ENCODE data around the gene HELB.

Gene HELB

DNA sequence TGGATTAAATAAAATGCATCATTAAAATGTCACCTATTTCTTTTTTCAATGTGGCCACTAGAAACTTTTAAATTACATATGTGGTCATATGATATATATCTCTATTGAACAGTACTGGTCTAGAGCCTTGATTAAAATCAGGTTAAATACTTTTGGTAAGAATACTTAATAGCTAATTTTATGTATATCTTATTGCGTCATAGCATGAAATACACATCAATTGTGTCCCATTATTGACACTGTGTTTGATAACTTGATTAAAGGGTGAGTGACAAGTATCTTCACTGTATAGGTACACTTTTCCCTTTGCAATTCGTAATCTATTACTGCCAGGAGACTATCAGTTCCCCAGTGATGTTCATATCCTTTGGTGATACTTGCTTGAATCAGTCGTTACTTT, 4.4 kb upstream of the HELB start:
- TF ChIP-seq FOXP2 (optimal IDR thresholded peaks at IDR 0.05; ENCODE audit: borderline replicate concordance, extremely low read depth, extremely low read length, insufficient read depth) = no peak
- no peak for TF ChIP-seq SIN3A (IDR thresholded peaks at IDR 0.05; ENCODE audit: borderline replicate concordance, insufficient read depth, low read length)
- TF ChIP-seq, protein P1, sequence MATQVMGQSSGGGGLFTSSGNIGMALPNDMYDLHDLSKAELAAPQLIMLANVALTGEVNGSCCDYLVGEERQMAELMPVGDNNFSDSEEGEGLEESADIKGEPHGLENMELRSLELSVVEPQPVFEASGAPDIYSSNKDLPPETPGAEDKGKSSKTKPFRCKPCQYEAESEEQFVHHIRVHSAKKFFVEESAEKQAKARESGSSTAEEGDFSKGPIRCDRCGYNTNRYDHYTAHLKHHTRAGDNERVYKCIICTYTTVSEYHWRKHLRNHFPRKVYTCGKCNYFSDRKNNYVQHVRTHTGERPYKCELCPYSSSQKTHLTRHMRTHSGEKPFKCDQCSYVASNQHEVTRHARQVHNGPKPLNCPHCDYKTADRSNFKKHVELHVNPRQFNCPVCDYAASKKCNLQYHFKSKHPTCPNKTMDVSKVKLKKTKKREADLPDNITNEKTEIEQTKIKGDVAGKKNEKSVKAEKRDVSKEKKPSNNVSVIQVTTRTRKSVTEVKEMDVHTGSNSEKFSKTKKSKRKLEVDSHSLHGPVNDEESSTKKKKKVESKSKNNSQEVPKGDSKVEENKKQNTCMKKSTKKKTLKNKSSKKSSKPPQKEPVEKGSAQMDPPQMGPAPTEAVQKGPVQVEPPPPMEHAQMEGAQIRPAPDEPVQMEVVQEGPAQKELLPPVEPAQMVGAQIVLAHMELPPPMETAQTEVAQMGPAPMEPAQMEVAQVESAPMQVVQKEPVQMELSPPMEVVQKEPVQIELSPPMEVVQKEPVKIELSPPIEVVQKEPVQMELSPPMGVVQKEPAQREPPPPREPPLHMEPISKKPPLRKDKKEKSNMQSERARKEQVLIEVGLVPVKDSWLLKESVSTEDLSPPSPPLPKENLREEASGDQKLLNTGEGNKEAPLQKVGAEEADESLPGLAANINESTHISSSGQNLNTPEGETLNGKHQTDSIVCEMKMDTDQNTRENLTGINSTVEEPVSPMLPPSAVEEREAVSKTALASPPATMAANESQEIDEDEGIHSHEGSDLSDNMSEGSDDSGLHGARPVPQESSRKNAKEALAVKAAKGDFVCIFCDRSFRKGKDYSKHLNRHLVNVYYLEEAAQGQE (IDR thresholded peaks at IDR 0.05; ENCODE audit: insufficient read depth in 1 of 2, low read depth in 2 of 2, low read length in 2 of 2) = no peak
- no peak for TF ChIP-seq POLR2AphosphoS5 (IDR thresholded peaks at IDR 0.05; ENCODE audit: low read depth, low read length)
- TF ChIP-seq TAF1 (IDR thresholded peaks at IDR 0.05; ENCODE audit: borderline replicate concordance, insufficient read depth, low read length) = no peak

DNA sequence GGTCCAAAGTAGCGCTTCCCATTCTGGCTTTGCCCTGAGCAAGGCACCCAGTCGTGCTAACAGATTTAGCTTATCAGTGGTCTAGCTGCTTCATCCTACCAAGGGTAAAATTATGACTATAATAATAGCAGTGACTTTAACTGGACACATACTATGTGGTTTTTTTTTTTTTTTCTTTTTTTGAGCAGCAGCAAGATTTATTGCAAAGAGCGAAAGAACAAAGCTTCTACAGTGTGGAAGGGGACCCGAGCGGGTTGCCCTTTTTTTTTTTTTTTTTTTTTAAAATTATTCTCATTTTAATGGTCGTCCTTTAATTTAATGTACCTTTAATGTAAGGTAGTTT, 505 bp downstream of the HELB start:
- no peak for TF ChIP-seq FOXP2 (optimal IDR thresholded peaks at IDR 0.05; ENCODE audit: borderline replicate concordance, extremely low read depth, extremely low read length, insufficient read depth)
- TF ChIP-seq POLR2AphosphoS5 (IDR thresholded peaks at IDR 0.05; ENCODE audit: low read depth, low read length) = no peak
- TF ChIP-seq TAF1 (IDR thresholded peaks at IDR 0.05; ENCODE audit: borderline replicate concordance, insufficient read depth, low read length) = no peak
- no peak for TF ChIP-seq SIN3A (IDR thresholded peaks at IDR 0.05; ENCODE audit: borderline replicate concordance, insufficient read depth, low read length)

DNA sequence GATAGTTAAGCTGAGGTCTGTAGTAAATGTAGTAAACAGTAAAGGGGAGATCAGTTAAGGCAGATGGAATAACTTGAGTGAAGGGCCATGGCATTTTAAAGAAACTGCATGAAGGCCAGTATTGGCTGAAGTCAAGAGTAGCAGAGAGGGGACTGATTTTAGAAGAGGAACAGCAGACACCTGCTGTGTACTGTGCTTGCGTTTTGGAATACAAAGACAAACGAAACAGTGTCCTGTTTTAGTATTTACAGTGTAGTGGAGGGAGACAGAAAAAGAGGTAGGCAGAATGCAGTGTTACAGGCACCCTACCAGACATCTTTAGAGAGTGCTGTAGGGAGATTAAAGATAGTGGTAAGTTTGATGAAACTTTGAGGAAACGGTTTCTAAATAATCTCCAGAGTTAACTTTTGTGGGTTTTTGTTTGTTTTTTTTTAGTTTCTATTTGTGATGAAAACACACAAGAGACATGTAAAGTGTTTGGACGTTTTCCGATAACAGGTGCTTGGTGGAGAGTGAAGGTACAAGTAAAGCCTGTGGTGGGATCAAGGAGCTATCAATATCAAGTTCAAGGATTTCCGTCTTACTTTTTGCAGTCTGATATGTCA, 2.1 kb downstream of the HELB start:
- TF ChIP-seq FOXP2 (optimal IDR thresholded peaks at IDR 0.05; ENCODE audit: borderline replicate concordance, extremely low read depth, extremely low read length, insufficient read depth) (no peak), POLR2AphosphoS5 (IDR thresholded peaks at IDR 0.05; ENCODE audit: low read depth, low read length) (no peak), TAF1 (IDR thresholded peaks at IDR 0.05; ENCODE audit: borderline replicate concordance, insufficient read depth, low read length) (no peak), SIN3A (IDR thresholded peaks at IDR 0.05; ENCODE audit: borderline replicate concordance, insufficient read depth, low read length) (no peak)
- TF ChIP-seq, protein P1 (IDR thresholded peaks at IDR 0.05; ENCODE audit: insufficient read depth in 1 of 2, low read depth in 2 of 2, low read length in 2 of 2) = no peak

DNA sequence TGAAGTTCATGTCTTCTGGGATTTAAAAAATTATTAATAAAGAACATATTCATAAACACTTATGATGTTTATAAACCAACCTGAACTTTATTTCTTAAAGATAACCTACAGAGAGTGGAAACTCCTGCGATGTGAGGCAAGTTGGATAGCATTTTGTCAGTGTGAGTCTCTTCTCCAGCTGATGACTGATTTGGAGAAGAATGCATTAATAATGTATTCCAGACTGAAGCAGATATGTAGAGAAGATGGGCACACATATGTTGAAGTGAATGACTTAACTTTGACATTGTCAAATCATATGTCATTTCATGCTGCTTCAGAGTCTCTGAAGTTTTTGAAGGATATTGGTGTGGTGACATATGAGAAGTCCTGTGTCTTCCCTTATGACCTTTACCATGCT, 7.3 kb downstream of the HELB start:
- TF ChIP-seq FOXP2 (optimal IDR thresholded peaks at IDR 0.05; ENCODE audit: borderline replicate concordance, extremely low read depth, extremely low read length, insufficient read depth) = no peak
- TF ChIP-seq SIN3A (IDR thresholded peaks at IDR 0.05; ENCODE audit: borderline replicate concordance, insufficient read depth, low read length) = no peak

DNA sequence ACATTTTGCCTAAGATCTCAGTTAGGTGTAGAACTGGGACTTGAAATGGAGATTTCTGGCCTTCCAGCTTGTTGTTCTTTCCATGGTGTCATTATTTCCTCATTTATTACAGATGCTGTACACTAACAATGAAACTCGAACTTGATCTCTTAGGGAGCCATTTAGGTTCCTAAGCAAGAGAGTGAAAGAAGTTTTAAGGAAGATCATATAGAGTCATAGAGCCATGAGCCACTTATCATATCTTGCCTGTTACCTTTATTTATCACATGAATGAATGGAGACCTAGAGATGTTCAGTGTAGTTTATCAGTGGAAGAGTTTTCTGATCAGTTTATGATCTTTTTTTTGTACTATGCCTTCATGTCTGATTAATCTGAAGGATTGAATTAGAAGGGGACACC, 9.9 kb downstream of the HELB start:
- TF ChIP-seq POLR2AphosphoS5 (IDR thresholded peaks at IDR 0.05; ENCODE audit: low read depth, low read length) (no peak), FOXP2 (optimal IDR thresholded peaks at IDR 0.05; ENCODE audit: borderline replicate concordance, extremely low read depth, extremely low read length, insufficient read depth) (no peak), SIN3A (IDR thresholded peaks at IDR 0.05; ENCODE audit: borderline replicate concordance, insufficient read depth, low read length) (no peak), TAF1 (IDR thresholded peaks at IDR 0.05; ENCODE audit: borderline replicate concordance, insufficient read depth, low read length) (no peak)
- TF ChIP-seq, protein P1 (IDR thresholded peaks at IDR 0.05; ENCODE audit: insufficient read depth in 1 of 2, low read depth in 2 of 2, low read length in 2 of 2) = no peak

DNA sequence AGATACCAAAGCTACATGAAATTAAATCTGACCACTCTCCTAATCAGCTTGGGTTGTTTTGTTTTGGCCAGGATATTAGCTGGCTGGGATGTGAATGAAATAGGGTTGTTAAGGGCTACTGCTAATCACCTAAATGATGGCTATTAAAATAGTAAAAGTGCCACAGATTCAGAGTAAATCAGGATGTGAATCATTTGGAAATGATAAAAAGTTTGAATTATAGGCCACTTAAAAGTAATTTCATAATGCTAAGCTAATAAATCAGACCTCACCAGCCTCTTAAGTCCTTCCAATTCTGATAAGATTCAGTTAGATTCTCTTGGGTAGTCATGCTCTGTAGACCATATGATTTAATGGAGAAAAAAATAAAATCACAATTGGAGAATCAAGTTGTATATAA, 12.0 kb downstream of the HELB start:
- no peak for TF ChIP-seq FOXP2 (optimal IDR thresholded peaks at IDR 0.05; ENCODE audit: borderline replicate concordance, extremely low read depth, extremely low read length, insufficient read depth)
- TF ChIP-seq SIN3A (IDR thresholded peaks at IDR 0.05; ENCODE audit: borderline replicate concordance, insufficient read depth, low read length) = no peak
- TF ChIP-seq, protein P1 (IDR thresholded peaks at IDR 0.05; ENCODE audit: insufficient read depth in 1 of 2, low read depth in 2 of 2, low read length in 2 of 2) = no peak
- no peak for TF ChIP-seq POLR2AphosphoS5 (IDR thresholded peaks at IDR 0.05; ENCODE audit: low read depth, low read length)
- no peak for TF ChIP-seq TAF1 (IDR thresholded peaks at IDR 0.05; ENCODE audit: borderline replicate concordance, insufficient read depth, low read length)
